Prostate gland (tissue), 2 donors: ENCODE results near the gene PIK3C3.

ENCODE experiments used
- POLR2AphosphoS5 ChIP-seq: sonication (generic); formaldehyde crosslinking; IDR thresholded peaks from one replicate; pipeline ENCODE4 v1.6.1; 2017; ENCODE audit warnings: antibody characterized with exemption
- TF ChIP-seq, protein P1 (sequence below), 4 experiments: fragments of 200-600 bp in 2 of 4; fragments of 450-650 bp in 2 of 4; sonication (generic) in 2 of 4; IDR thresholded peaks; 1 replicate in 3 of 4; 2 replicates in 1 of 4; pipeline ENCODE4 v1.5.1; 2016 to 2019; ENCODE audit warnings: antibody characterized with exemption in 4 of 4, mild to moderate bottlenecking in 2 of 4, moderate library complexity in 2 of 4

DNA sequence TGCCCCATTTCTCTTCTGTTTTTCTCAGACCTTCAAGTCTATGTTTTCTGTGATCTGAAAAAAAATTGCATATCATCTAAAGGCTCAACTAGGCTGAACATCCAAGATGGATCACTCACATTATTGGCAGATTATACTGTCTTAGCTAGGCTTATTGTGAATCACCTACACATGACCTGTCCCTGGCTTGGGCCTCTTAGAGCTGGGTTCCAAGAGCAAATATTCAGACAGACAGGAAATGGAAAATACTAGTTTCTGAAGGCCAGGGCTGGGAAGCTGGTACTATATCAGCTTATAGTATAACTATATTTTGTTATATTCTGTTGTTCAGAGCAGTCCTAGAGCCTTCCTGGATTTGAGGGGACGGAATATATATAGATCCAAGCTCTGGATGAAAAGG is 90.3 kb downstream of the PIK3C3 start:
- TF ChIP-seq, protein P1, sequence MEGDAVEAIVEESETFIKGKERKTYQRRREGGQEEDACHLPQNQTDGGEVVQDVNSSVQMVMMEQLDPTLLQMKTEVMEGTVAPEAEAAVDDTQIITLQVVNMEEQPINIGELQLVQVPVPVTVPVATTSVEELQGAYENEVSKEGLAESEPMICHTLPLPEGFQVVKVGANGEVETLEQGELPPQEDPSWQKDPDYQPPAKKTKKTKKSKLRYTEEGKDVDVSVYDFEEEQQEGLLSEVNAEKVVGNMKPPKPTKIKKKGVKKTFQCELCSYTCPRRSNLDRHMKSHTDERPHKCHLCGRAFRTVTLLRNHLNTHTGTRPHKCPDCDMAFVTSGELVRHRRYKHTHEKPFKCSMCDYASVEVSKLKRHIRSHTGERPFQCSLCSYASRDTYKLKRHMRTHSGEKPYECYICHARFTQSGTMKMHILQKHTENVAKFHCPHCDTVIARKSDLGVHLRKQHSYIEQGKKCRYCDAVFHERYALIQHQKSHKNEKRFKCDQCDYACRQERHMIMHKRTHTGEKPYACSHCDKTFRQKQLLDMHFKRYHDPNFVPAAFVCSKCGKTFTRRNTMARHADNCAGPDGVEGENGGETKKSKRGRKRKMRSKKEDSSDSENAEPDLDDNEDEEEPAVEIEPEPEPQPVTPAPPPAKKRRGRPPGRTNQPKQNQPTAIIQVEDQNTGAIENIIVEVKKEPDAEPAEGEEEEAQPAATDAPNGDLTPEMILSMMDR (IDR thresholded peaks at IDR 0.05), result no peak
- TF ChIP-seq POLR2AphosphoS5, result no peak
